Measurements from ENCODE around the gene GDAP2.

Gene GDAP2, protein sequence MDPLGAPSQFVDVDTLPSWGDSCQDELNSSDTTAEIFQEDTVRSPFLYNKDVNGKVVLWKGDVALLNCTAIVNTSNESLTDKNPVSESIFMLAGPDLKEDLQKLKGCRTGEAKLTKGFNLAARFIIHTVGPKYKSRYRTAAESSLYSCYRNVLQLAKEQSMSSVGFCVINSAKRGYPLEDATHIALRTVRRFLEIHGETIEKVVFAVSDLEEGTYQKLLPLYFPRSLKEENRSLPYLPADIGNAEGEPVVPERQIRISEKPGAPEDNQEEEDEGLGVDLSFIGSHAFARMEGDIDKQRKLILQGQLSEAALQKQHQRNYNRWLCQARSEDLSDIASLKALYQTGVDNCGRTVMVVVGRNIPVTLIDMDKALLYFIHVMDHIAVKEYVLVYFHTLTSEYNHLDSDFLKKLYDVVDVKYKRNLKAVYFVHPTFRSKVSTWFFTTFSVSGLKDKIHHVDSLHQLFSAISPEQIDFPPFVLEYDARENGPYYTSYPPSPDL

DNA sequence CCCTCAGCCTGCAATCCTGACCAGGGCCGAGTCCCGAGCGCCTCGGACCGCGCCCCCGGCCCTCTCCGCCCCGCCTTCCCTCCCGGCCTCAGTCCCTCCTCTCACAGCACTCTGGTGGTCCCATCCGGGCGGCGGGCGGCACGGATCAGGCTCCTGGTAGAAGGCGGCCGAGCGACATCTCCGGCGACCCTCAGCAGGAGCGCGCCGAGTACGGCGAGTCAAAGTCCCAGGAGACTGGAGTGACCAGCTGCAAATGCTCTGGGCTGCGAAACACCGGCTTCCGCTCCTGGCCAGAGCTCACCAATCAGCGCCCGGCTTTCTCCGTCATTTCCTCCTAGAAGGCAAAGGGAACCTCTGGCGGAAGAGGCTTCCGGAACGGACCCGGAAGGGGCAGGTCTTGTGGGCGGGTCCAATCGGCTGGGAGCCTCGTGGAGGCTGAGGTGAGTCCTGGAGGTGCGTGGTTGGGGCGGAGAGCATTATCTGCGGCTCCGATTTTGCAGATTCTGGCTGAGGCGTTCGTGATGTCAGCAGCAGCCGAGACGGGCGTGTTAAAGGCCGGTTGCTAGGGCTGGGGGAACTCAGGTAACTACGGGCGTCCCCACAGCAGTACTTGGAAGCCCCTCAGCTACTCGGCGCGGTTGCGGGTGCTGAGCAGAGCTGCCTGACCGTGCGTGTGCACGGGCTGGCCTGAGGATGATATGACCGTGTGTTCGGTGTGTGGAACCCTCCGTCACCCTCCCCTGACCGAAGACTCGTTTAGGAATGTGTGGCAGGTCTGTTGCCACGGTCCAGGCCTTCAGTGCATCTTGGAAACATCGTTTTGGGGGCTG is at the start of gene GDAP2, which contains the start of gene WDR3:
GDAP2 (minus strand) TSS at position 279 of the 830 bp plus-strand sequence. CDS start 9,264 bp downstream, outside the sequence.
WDR3 (plus strand) TSS at position 397 of the 830 bp plus-strand sequence. CDS start 3,581 bp downstream, outside the sequence.
- peak; percentile 94 for DNase-seq (ENCODE audit: low spot score)
- in situ Hi-C loops (cut with MboI; ENCODE audit: low sequenced_read_pairs, unreplicated experiment), result no loop called here
- no peak for TF ChIP-seq CTCF (IDR thresholded peaks at IDR 0.05; ENCODE audit: borderline replicate concordance, control extremely low read depth, extremely low read depth, insufficient read depth, missing control alignments)

DNA sequence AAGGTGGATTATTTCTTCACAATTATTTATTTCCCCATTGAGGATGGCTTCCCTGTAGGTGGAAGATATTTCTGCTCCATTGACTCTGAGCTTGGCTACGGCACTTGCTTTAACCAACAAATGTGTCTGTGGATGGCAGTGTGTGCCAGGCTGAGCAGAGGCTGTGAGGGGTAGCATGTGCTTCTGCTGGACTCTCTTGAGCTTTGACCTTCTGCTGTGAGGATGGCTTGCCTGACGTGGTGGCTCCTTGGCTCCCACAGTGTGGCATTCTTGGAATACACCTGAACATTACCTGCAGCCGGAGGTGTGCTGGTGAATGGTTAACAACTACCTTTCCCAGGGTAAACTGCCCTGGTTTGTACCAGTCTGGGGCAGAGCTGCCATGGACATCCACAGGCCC is 47.0 kb upstream of the GDAP2 start:
- no peak for TF ChIP-seq CTCF (IDR thresholded peaks at IDR 0.05; ENCODE audit: borderline replicate concordance, control extremely low read depth, extremely low read depth, insufficient read depth, missing control alignments)
- no peak for DNase-seq (ENCODE audit: low spot score)
- in situ Hi-C loops (cut with MboI; ENCODE audit: low sequenced_read_pairs, unreplicated experiment), result no loop called here

DNA sequence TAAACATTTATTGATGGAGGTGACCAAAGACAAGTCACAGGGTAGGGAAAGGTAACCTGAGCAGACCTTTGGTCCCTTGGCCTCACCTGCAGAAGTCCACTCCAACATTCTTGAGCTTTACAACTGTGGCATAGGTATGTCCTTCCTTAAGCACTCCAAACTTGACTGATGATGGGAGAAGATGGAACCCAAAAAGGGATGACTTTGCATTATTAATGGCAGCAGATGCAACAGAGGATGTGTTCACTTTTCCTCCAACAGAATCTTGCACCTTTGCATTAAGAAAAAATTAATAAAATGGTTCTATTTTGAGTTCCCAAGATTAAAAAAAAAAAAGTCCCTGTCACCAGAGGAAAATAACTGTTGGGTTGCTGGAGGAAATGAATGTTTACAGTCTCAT is 42.4 kb upstream of the GDAP2 start:
- no peak for DNase-seq (ENCODE audit: low spot score)
- TF ChIP-seq CTCF (IDR thresholded peaks at IDR 0.05; ENCODE audit: borderline replicate concordance, control extremely low read depth, extremely low read depth, insufficient read depth, missing control alignments), result no peak
- in situ Hi-C loops (cut with MboI; ENCODE audit: low sequenced_read_pairs, unreplicated experiment), result no loop called here

GRCh38 chr1:117970252-117970651 is 40.8 kb upstream of the GDAP2 start:
- DNase-seq (ENCODE audit: low spot score), result no peak

GRCh38 chr1:117967881-117968280 is 38.5 kb upstream of the GDAP2 start:
- DNase-seq (ENCODE audit: low spot score), result no peak
- no peak for TF ChIP-seq CTCF (IDR thresholded peaks at IDR 0.05; ENCODE audit: borderline replicate concordance, control extremely low read depth, extremely low read depth, insufficient read depth, missing control alignments)
- in situ Hi-C loops (cut with MboI; ENCODE audit: low sequenced_read_pairs, unreplicated experiment), result no loop called here

More at GRCh38 chr1:117970252-117970651, 40.8 kb upstream of the GDAP2 start:
- no peak for TF ChIP-seq CTCF (IDR thresholded peaks at IDR 0.05; ENCODE audit: borderline replicate concordance, control extremely low read depth, extremely low read depth, insufficient read depth, missing control alignments)
- in situ Hi-C loops (cut with MboI; ENCODE audit: low sequenced_read_pairs, unreplicated experiment), result no loop called here

DNA sequence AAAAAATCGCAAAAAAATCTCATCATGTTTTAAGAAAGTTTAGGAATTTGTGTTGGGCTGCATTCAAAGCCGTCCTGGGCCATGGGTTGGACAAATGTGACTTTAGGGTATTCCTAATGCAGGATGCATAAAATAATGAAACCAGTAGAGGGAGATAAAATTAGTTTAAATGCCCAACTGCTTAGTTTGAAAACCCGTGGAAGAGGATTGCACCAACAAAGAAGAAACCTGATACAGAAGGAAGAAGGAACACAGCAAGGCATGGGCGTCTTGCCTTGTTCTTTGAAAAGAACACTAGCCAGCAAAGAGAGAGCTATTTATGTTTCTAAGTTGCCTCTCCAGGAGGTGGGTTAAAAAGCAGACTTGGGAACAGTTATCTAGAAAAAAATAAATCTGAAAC is 38.1 kb upstream of the GDAP2 start:
- TF ChIP-seq CTCF (IDR thresholded peaks at IDR 0.05; ENCODE audit: borderline replicate concordance, control extremely low read depth, extremely low read depth, insufficient read depth, missing control alignments), result no peak
- DNase-seq (ENCODE audit: low spot score), result no peak
- in situ Hi-C loops (cut with MboI; ENCODE audit: low sequenced_read_pairs, unreplicated experiment), result no loop called here
